Measurements from ENCODE around the gene KRTDAP.
A peak's percentile ranks its signal among the peaks of the same experiment; 100 is the strongest.

The KRTDAP gene

DNA sequence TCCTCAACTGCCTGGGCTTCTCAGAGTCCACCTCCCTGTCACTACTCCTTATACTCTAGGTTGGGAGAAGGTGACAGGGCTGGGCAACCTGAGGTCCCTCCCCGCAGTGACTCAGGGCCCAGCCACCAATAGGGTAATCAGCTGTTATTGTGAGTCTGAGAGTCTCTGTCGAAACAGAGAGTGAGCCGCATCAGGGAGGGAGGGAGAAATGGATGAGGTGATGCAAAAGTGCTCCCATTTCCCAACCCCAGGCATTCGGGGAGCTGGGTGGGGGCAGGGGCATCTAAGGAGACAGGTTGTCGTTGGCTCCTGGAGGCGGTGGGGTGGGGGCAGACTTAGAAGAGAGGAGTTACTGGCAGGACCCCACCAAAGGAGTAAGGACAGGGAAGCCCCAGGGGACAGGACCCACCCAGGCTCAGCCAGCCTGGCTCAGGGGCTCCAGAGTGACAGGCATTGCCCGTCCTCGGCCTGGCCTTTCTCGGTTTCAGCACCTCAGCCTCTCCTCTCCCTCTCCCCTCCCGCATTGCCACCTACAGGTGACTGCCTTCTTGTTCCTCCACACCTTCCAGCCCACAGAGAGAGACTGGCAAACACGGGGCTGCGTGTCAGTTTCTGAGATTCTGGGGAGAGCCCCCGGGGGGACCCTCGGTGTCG lies 23.5 kb upstream of the KRTDAP start, which contains the start of gene DMKN:
Gene DMKN, minus strand, starts transcription at position 22 of the 654 bp plus-strand sequence. CDS start 174 bp downstream, outside the sequence.
- peak; percentile 40 for TF ChIP-seq CTCF (IDR thresholded peaks at IDR 0.05; ENCODE audit: insufficient read depth, low read depth, low read length, missing control alignments)
- DNase-seq (ENCODE audit: low read depth) = peak; percentile 93
- peak within 1 kb of the TSS; percentile 45 for H3K4me3 ChIP-seq (ENCODE audit: low read length)

- no peak for DNase-seq (ENCODE audit: low read depth)
- peak overlapping the region; percentile 45 for H3K4me3 ChIP-seq (ENCODE audit: low read length)
These were observed 22.8 kb upstream of the KRTDAP start for GRCh38 chr19:35512831-35513627.

DNA sequence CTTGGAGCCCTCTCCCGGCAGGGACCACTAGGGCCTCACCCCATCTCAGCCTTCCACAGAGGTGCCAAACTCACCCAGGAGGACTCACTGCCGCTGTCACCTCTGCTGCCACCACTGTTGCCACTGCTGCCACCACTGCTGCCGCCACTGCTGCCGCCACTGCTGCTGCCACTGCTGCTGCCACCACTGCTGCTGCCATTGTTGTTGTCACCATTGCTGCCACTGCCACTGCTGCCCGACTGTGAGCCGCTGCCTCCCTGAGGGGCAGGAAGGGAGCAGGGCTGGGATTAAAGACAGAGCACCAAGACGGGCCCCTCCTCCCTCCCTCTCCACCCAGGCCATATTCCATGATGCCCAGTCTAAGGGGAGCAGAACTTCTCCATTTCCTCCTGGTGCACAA lies 21.1 kb upstream of the KRTDAP start:
- no peak for TF ChIP-seq CTCF (IDR thresholded peaks at IDR 0.05; ENCODE audit: insufficient read depth, low read depth, low read length, missing control alignments)
- peak overlapping the region; percentile 18 for H3K4me3 ChIP-seq (ENCODE audit: low read length)
- DNase-seq (ENCODE audit: low read depth) = no peak

More at GRCh38 chr19:35512831-35513627, 22.8 kb upstream of the KRTDAP start:
- TF ChIP-seq CTCF (IDR thresholded peaks at IDR 0.05; ENCODE audit: insufficient read depth, low read depth, low read length, missing control alignments) = no peak

DNA sequence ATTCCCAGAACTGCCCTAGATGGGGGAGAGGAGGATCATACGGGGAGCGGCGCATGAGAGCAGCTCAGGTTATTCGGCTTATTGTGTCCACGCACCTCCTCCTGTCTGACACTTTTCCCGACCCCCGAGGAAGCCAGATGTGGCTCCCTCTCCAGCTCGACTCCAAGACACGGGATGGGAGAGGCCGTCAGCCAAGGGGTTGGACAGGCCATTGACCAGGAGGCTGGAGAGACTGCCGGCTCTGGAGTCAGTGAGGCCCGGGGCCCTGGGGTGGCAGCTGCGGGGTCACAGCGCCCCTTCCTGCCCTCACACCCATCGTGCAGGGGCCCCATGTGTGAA lies 20.3 kb upstream of the KRTDAP start:
- TF ChIP-seq CTCF (IDR thresholded peaks at IDR 0.05; ENCODE audit: insufficient read depth, low read depth, low read length, missing control alignments) = no peak
- peak overlapping the region; percentile 64 for H3K4me3 ChIP-seq (ENCODE audit: low read length)

GRCh38 chr19:35509861-35510625 lies 19.8 kb upstream of the KRTDAP start:
- TF ChIP-seq CTCF (IDR thresholded peaks at IDR 0.05; ENCODE audit: insufficient read depth, low read depth, low read length, missing control alignments) = peak; percentile 87
- peak; percentile 80 for DNase-seq (ENCODE audit: low read depth)
- peak overlapping the region; percentile 64 for H3K4me3 ChIP-seq (ENCODE audit: low read length)

More for the DNA sequence above, 20.3 kb upstream of the KRTDAP start:
- no peak for DNase-seq (ENCODE audit: low read depth)

DNA sequence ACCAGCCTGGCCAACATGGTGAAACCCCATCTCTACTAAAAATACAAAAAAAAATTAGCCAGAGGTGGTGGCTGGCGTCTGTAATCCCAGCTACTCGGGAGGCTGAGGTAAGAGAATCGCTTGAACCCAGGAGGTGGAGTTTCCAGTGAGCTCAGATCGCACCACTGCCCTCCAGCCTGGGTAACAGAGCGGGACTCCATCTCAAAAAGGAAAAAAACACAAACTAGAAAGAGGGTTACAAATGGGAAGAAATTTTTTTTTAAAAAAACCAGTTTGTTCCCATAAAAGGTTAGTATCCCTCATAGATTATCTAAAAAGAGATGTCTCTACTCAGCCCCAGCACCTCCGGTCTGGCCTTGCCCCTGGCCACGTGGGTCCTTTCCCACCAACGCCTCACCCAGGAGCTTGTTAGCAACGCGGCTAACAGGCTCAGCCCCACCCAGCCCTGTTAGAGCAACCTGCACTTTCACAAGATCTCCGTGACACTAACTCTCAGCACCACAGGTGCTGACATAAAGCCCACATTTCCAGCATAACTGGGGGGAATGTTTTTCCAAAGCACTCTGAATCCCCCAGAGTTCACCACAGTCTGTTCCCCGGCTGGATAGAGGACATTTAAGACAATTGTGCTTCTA lies 18.9 kb upstream of the KRTDAP start:
- H3K4me3 ChIP-seq (ENCODE audit: low read length) = peak overlapping the region; percentile 64
- peak; percentile 89 for DNase-seq (ENCODE audit: low read depth)
- no peak for TF ChIP-seq CTCF (IDR thresholded peaks at IDR 0.05; ENCODE audit: insufficient read depth, low read depth, low read length, missing control alignments)

All from epithelial cell of esophagus (primary cell).